Caki2 (cell line): Measurements from ENCODE around the gene STAT2. TPM values are rescaled to one million over a fixed set of nuclear protein-coding genes. Genes with fewer than 3 reads are reported as not detected.
A peak's percentile ranks its signal among the peaks of the same experiment; 100 is the strongest.
"Not testable (repeated sequence)": the region's sequence is repeated elsewhere in the genome, so short reads cannot be mapped to it uniquely, and the experiment has no call there.

ENCODE experiments used
- DNase-seq: peaks from one replicate; pipeline ENCODE4 v3.0.0-alpha.2; 2015; ENCODE audit warnings: low read depth
- in situ Hi-C: cut with HindIII; loops from 2 replicates; pipeline ENCODE4 v1.10.0; 2016; ENCODE audit warnings: low sequenced_read_pairs, low pct_unique_long_range_greater_than_20kb, mixed read lengths
- total RNA-seq: library from RNA; depleted of rRNA; stranded (reverse); fragments of >200 nt; shearing (Covaris generic); gene quantifications from 2 replicates; pipeline ENCODE4 v1.2.3, GENCODE V29; 2014; ENCODE audit warnings: low replicate concordance; rRNA removed

The STAT2 gene
- 89.5 and 90.1 TPM in 2 replicates for total RNA-seq

GRCh38 chr12:56359851-56360767, at the start of gene STAT2:
Gene STAT2 (minus strand): TSS chr12:56360107. CDS start chr12:56356571, 3,536 bp downstream.
- DNase-seq: peak; percentile 100
- in situ Hi-C loops: no loop called here

- in situ Hi-C loops: no loop called here
Observed at GRCh38 chr12:56408799-56409417, 49.0 kb upstream of the STAT2 start.

GRCh38 chr12:56404227-56404626, 44.3 kb upstream of the STAT2 start:
- DNase-seq, in situ Hi-C loops: not testable (repeated sequence)

More at GRCh38 chr12:56408799-56409417, 49.0 kb upstream of the STAT2 start:
- DNase-seq: no peak

GRCh38 chr12:56401612-56402011, 41.7 kb upstream of the STAT2 start:
- in situ Hi-C loops: not testable (repeated sequence)

GRCh38 chr12:56401125-56401524, 41.2 kb upstream of the STAT2 start:
- in situ Hi-C loops, DNase-seq: not testable (repeated sequence)

More at GRCh38 chr12:56401612-56402011, 41.7 kb upstream of the STAT2 start:
- not testable (repeated sequence) for DNase-seq

GRCh38 chr12:56399466-56399865, 39.6 kb upstream of the STAT2 start:
- in situ Hi-C loops, DNase-seq: not testable (repeated sequence)

GRCh38 chr12:56398324-56398723, 38.4 kb upstream of the STAT2 start:
- in situ Hi-C loops: no loop called here
- DNase-seq: no peak

- in situ Hi-C loops: no loop called here
- no peak for DNase-seq
Observed at GRCh38 chr12:56392331-56392730, 32.4 kb upstream of the STAT2 start.

GRCh38 chr12:56391721-56392120, 31.8 kb upstream of the STAT2 start:
- DNase-seq: no peak
- in situ Hi-C loops: no loop called here

- in situ Hi-C loops: no loop called here
- no peak for DNase-seq
Observed at GRCh38 chr12:56389412-56389811, 29.5 kb upstream of the STAT2 start.

- in situ Hi-C loops: no loop called here
- no peak for DNase-seq
Observed at GRCh38 chr12:56387152-56387736, 27.3 kb upstream of the STAT2 start.

GRCh38 chr12:56385873-56386272, 26.0 kb upstream of the STAT2 start:
- in situ Hi-C loops: no loop called here

GRCh38 chr12:56382611-56383010, 22.7 kb upstream of the STAT2 start:
- in situ Hi-C loops: no loop called here
- DNase-seq: no peak

More at GRCh38 chr12:56385873-56386272, 26.0 kb upstream of the STAT2 start:
- peak; percentile 49 for DNase-seq

- DNase-seq: no peak
- in situ Hi-C loops: no loop called here
Observed at GRCh38 chr12:56377989-56378316, 18.0 kb upstream of the STAT2 start.

- peak; percentile 59 for DNase-seq
- in situ Hi-C loops: no loop called here
Observed at GRCh38 chr12:56377310-56377988, 17.5 kb upstream of the STAT2 start.

- DNase-seq: no peak
- in situ Hi-C loops: no loop called here
Observed at GRCh38 chr12:56375598-56376434, 15.9 kb upstream of the STAT2 start.

GRCh38 chr12:56374726-56375597, 15.1 kb upstream of the STAT2 start:
- in situ Hi-C loops: no loop called here
- peak; percentile 97 for DNase-seq
